IMR-90 (cell line): ENCODE data around the gene SERPINA5. TPM values are rescaled to one million over a fixed set of nuclear protein-coding genes. Genes with fewer than 3 reads are reported as not detected.
"Not testable (repeated sequence)": the region's sequence is repeated elsewhere in the genome, so short reads cannot be mapped to it uniquely, and the experiment has no call there.

Experiments
- ATAC-seq: fragments of 200-7000 bp; cut with Tn5 transposase; 2 replicates; pipeline ENCODE4 v1.9.1; 2020; ENCODE audit warnings: low read depth, mild to moderate bottlenecking, moderate library complexity
- BruUV-seq: library from RNA; stranded (reverse); fragments of 400-500 nt; replicated peaks from 2 replicates; lab custom pipeline; 2021; lab: Mats Ljungman, UMichigan
- CTCF ChIA-PET: fragments of 300-600 bp; formaldehyde crosslinking; extraction: SDS; loops from one replicate; lab custom pipeline; 2021; ENCODE audit warnings: antibody characterized with exemption; lab: Yijun Ruan, JAX
- POLR2A ChIA-PET: fragments of 300-600 bp; sonication (Branson Sonifier 250); formaldehyde crosslinking; loops from one replicate; lab custom pipeline; 2022; ENCODE audit warnings: antibody characterized with exemption; ENCODE audit not compliant: unreplicated experiment; lab: Charles Lee
- DNase-seq: peaks from one replicate; pipeline ENCODE4 v3.0.0; 2013
- H2AFZ ChIP-seq: replicated peaks from 2 replicates; pipeline ENCODE3; 2013; ENCODE audit warnings: low read length, mild to moderate bottlenecking; ENCODE audit not compliant: poor library complexity
- H2AK5ac ChIP-seq: 2 replicates; pipeline ENCODE4 v1.6.1; 2013; ENCODE audit warnings: low read depth, low read length, inconsistent platforms
- H2AK9ac ChIP-seq: replicated peaks from 2 replicates; pipeline ENCODE3; 2013; ENCODE audit warnings: mild to moderate bottlenecking, low read depth, low read length, moderate library complexity; ENCODE audit not compliant: poor library complexity
- H2BK120ac ChIP-seq: 2 replicates; pipeline ENCODE4 v1.6.1; 2013; ENCODE audit warnings: low read depth, low read length, inconsistent platforms
- H2BK15ac ChIP-seq: 3 replicates; pipeline ENCODE4 v1.6.1; 2013; ENCODE audit warnings: low read depth, low read length, inconsistent platforms
- H2BK20ac ChIP-seq: 2 replicates; pipeline ENCODE4 v1.6.1; 2013; ENCODE audit warnings: low read depth, mild to moderate bottlenecking, inconsistent platforms, low read length, moderate library complexity
- H2BK5ac ChIP-seq: 2 replicates; pipeline ENCODE4 v1.6.1; 2013; ENCODE audit warnings: mild to moderate bottlenecking, low read depth, low read length, inconsistent platforms; ENCODE audit not compliant: poor library complexity, severe bottlenecking
- H3K14ac ChIP-seq: replicated peaks from 2 replicates; pipeline ENCODE4 v1.6.1; 2013; ENCODE audit warnings: low read depth, low read length, inconsistent platforms
- H3K18ac ChIP-seq: 2 replicates; pipeline ENCODE4 v1.6.1; 2013; ENCODE audit warnings: low read depth, low read length, control low read depth
- H3K23ac ChIP-seq: 2 replicates; pipeline ENCODE4 v1.6.1; 2013; ENCODE audit warnings: low read depth, low read length, inconsistent platforms
- H3K27ac ChIP-seq: 2 replicates; pipeline ENCODE4 v1.5.1; 2013; ENCODE audit warnings: mild to moderate bottlenecking, control low read depth, low read length; ENCODE audit not compliant: insufficient read depth
- H3K27me3 ChIP-seq: 2 replicates; pipeline ENCODE4 v1.6.1; 2013; ENCODE audit warnings: low read length; ENCODE audit not compliant: control insufficient read depth, insufficient read depth
- H3K36me3 ChIP-seq: 2 replicates; pipeline ENCODE4 v1.6.1; 2013; ENCODE audit warnings: low read length, mixed read lengths; ENCODE audit not compliant: control insufficient read depth, insufficient read depth
- H3K4ac ChIP-seq: 2 replicates; pipeline ENCODE4 v1.6.1; 2013; ENCODE audit warnings: low read depth, low read length, inconsistent platforms
- H3K4me1 ChIP-seq: 2 replicates; pipeline ENCODE4 v1.6.1; 2013; ENCODE audit warnings: low read length, mixed read lengths; ENCODE audit not compliant: control insufficient read depth, insufficient read depth
- H3K4me2 ChIP-seq: 2 replicates; pipeline ENCODE4 v1.6.1; 2013; ENCODE audit warnings: low read depth, mild to moderate bottlenecking, control low read depth, low read length, moderate library complexity
- H3K4me3 ChIP-seq: 2 replicates; pipeline ENCODE4 v1.5.1; 2013; ENCODE audit warnings: low read depth, mild to moderate bottlenecking, control low read depth, low read length, moderate library complexity; ENCODE audit not compliant: insufficient read depth
- H3K56ac ChIP-seq: 2 replicates; pipeline ENCODE4 v1.6.1; 2013; ENCODE audit warnings: low read length, inconsistent platforms; ENCODE audit not compliant: insufficient read depth; ENCODE audit errors: extremely low read depth
- H3K79me1 ChIP-seq, 2 experiments: 2 replicates each; pipeline ENCODE4 v1.6.1; 2013; ENCODE audit warnings: low read length in 2 of 2, inconsistent platforms in 1 of 2, low read depth in 1 of 2
- H3K9ac ChIP-seq: 2 replicates; pipeline ENCODE4 v1.6.1; 2013; ENCODE audit warnings: low read depth, low read length, control low read depth
- H3K9me1 ChIP-seq: 2 replicates; pipeline ENCODE4 v1.6.1; 2013; ENCODE audit warnings: low read length, inconsistent platforms; ENCODE audit not compliant: insufficient read depth
- H3K9me3 ChIP-seq: 2 replicates; pipeline ENCODE4 v1.6.1; 2013; ENCODE audit warnings: low read length; ENCODE audit not compliant: control insufficient read depth, insufficient read depth
- H4K20me1 ChIP-seq: 2 replicates; pipeline ENCODE4 v1.6.1; 2013; ENCODE audit warnings: low read length, inconsistent platforms; ENCODE audit not compliant: insufficient read depth
- H4K5ac ChIP-seq: 2 replicates; pipeline ENCODE4 v1.6.1; 2013; ENCODE audit warnings: mild to moderate bottlenecking, low read depth, low read length, control low read depth
- H4K8ac ChIP-seq, 2 experiments: 2 replicates each; pipeline ENCODE4 v1.6.1; 2013; ENCODE audit warnings: low read depth in 2 of 2, low read length in 2 of 2, control low read depth in 1 of 2, inconsistent platforms in 1 of 2
- H4K91ac ChIP-seq: 2 replicates; pipeline ENCODE4 v1.6.1; 2013; ENCODE audit warnings: low read depth, low read length, inconsistent platforms; ENCODE audit not compliant: insufficient read depth
- dilution Hi-C: fragments of 300-500 bp; cut with HindIII; formaldehyde crosslinking; loops from one replicate; pipeline ENCODE4 v1.14.3; 2018; ENCODE audit warnings: low sequenced_read_pairs; ENCODE audit not compliant: unreplicated experiment
- in situ Hi-C: fragments of 300-500 bp; cut with MboI; formaldehyde crosslinking; loops from 3 replicates; pipeline ENCODE4 v1.14.3; 2019; ENCODE audit warnings: low sequenced_read_pairs, inconsistent platforms, mixed read lengths
- intact Hi-C: fragments of 100-400 bp; cut with micrococcal nuclease; formaldehyde crosslinking; loops from 2 replicates; pipeline ENCODE4 v1.10.0; 2022
- polyA plus RNA-seq, 3 experiments: library from polyadenylated mRNA; depleted of rRNA; stranded (reverse); fragments of >200 nt; gene quantifications; 2 replicates each; pipeline ENCODE4 v1.2.3, GENCODE V29; 2012; ENCODE audit warnings: low replicate concordance in 1 of 3
- total RNA-seq: library from RNA; depleted of rRNA; stranded (reverse); fragments of >200 nt; gene quantifications from 2 replicates; pipeline ENCODE4 v1.2.3, GENCODE V29; 2012

SERPINA5 gene
- total and polyA plus RNA-seq, 2 of the 4 experiments (the other 2 are of a cell fraction), result not detected

- H3K23ac ChIP-seq, BruUV-seq, H3K4me3 ChIP-seq, intact Hi-C loops, H2AK9ac ChIP-seq, H2AFZ ChIP-seq, H2AK5ac ChIP-seq, H4K5ac ChIP-seq, H3K9ac ChIP-seq, H2BK20ac ChIP-seq, ATAC-seq, H3K79me1 ChIP-seq, H3K18ac ChIP-seq, CTCF ChIA-PET, DNase-seq, H3K4ac ChIP-seq, H3K36me3 ChIP-seq, H3K27ac ChIP-seq, H3K14ac ChIP-seq, H3K4me1 ChIP-seq, H4K8ac ChIP-seq, H4K91ac ChIP-seq, H2BK120ac ChIP-seq, in situ Hi-C loops, H3K9me1 ChIP-seq, H3K27me3 ChIP-seq, dilution Hi-C loops, H3K4me2 ChIP-seq, H2BK5ac ChIP-seq, POLR2A ChIA-PET, H3K56ac ChIP-seq, H2BK15ac ChIP-seq, H4K20me1 ChIP-seq, H3K9me3 ChIP-seq: not testable (repeated sequence)
Measured at GRCh38 chr14:94577472-94577871, 3.8 kb upstream of the SERPINA5 start.
